Measurements from ENCODE around the gene MYH13.

The MYH13 gene

GRCh38 chr17:10372906-10373305 is at the start of gene MYH13:
Gene MYH13, minus strand, starts transcription at chr17:10373006. Its CDS starts 8,476 bp downstream, at chr17:10364530.
- DNase-seq: no peak

GRCh38 chr17:10421900-10422542 is 49.2 kb upstream of the MYH13 start, which contains the start of gene MYH8:
Gene MYH8, minus strand, starts transcription at chr17:10421950. Its CDS starts 1,723 bp downstream, at chr17:10420227.
- DNase-seq: no peak

- no peak for DNase-seq
Measured at GRCh38 chr17:10421211-10421610, 48.4 kb upstream of the MYH13 start.

- no peak for DNase-seq
Measured at GRCh38 chr17:10420811-10421210, 48.0 kb upstream of the MYH13 start.

- DNase-seq: no peak
Measured at GRCh38 chr17:10417431-10417830, 44.6 kb upstream of the MYH13 start.

GRCh38 chr17:10415161-10415560 is 42.4 kb upstream of the MYH13 start:
- DNase-seq: no peak

GRCh38 chr17:10403589-10403988 is 30.8 kb upstream of the MYH13 start:
- DNase-seq: no peak

- no peak for DNase-seq
Measured at GRCh38 chr17:10398352-10398751, 25.5 kb upstream of the MYH13 start.

GRCh38 chr17:10396524-10397163 is 23.8 kb upstream of the MYH13 start:
- DNase-seq: no peak

- DNase-seq: no peak
Measured at GRCh38 chr17:10394201-10394887, 21.5 kb upstream of the MYH13 start.

GRCh38 chr17:10392880-10393279 is 20.1 kb upstream of the MYH13 start:
- DNase-seq: no peak

GRCh38 chr17:10385871-10386270 is 13.1 kb upstream of the MYH13 start:
- no peak for DNase-seq

GRCh38 chr17:10384175-10384574 is 11.4 kb upstream of the MYH13 start:
- no peak for DNase-seq

GRCh38 chr17:10380631-10381408 is 8.0 kb upstream of the MYH13 start:
- DNase-seq: no peak

GRCh38 chr17:10370016-10370608 is 2.7 kb downstream of the MYH13 start:
- DNase-seq: no peak

GRCh38 chr17:10369239-10369638 is 3.6 kb downstream of the MYH13 start:
- no peak for DNase-seq

GRCh38 chr17:10368561-10368960 is 4.2 kb downstream of the MYH13 start:
- DNase-seq: no peak

- no peak for DNase-seq
Measured at GRCh38 chr17:10360578-10360977, 12.2 kb downstream of the MYH13 start.

GRCh38 chr17:10357768-10358167 is 15.0 kb downstream of the MYH13 start:
- DNase-seq: no peak

GRCh38 chr17:10354651-10355050 is 18.2 kb downstream of the MYH13 start:
- no peak for DNase-seq

GRCh38 chr17:10352893-10353292 is 19.9 kb downstream of the MYH13 start:
- no peak for DNase-seq

- DNase-seq: no peak
Measured at GRCh38 chr17:10349403-10349802, 23.4 kb downstream of the MYH13 start.

GRCh38 chr17:10344816-10345215 is 28.0 kb downstream of the MYH13 start:
- no peak for DNase-seq

Data from NCI-H69 (cell line).